HepG2 (cell line): ENCODE results near the gene C9orf43. TPM values are rescaled to one million over a fixed set of nuclear protein-coding genes. Genes with fewer than 3 reads are reported as not detected.

Source experiments
- ATF2 ChIP-seq: sonication (generic); formaldehyde crosslinking; IDR thresholded peaks from 2 replicates; pipeline ENCODE4 v1.4.0; 2020; ENCODE audit warnings: missing genetic modification reagents
- ELF3 ChIP-seq: IDR thresholded peaks from 2 replicates; pipeline ENCODE4 v1.6.1; 2016; ENCODE audit warnings: missing genetic modification reagents, missing compliant biosample characterization
- ESRRA ChIP-seq: sonication (generic); formaldehyde crosslinking; IDR thresholded peaks from 2 replicates; pipeline ENCODE4 v1.5.1; 2020; ENCODE audit warnings: mild to moderate bottlenecking, low read depth, missing genetic modification reagents
- HDAC2 ChIP-seq: sonication (generic); formaldehyde crosslinking; IDR thresholded peaks from 2 replicates; pipeline ENCODE4 v1.4.0; 2020; ENCODE audit warnings: missing genetic modification reagents
- HOXA3 ChIP-seq: sonication (generic); formaldehyde crosslinking; IDR thresholded peaks from 2 replicates; pipeline ENCODE4 v1.5.0; 2020; ENCODE audit warnings: missing genetic modification reagents
- ISL2 ChIP-seq: sonication (generic); formaldehyde crosslinking; IDR thresholded peaks from 2 replicates; pipeline ENCODE4 v1.5.0; 2020; ENCODE audit warnings: missing genetic modification reagents
- KDM6A ChIP-seq: IDR thresholded peaks from 2 replicates; pipeline ENCODE4 v1.6.1; 2016; ENCODE audit warnings: low read depth
- MAFK ChIP-seq, 2 experiments: IDR thresholded peaks in 1 of 2; conservative IDR thresholded peaks in 1 of 2; 2 replicates each; pipeline ENCODE4 v1.6.1; 2011; ENCODE audit warnings: improper control_type of control experiment in 2 of 2, low read length in 2 of 2
- MIER2 ChIP-seq: IDR thresholded peaks from 2 replicates; pipeline ENCODE4 v1.6.1; 2016; ENCODE audit warnings: missing biosample characterization, missing genetic modification reagents
- NR2F6 ChIP-seq, 2 experiments: IDR thresholded peaks; 2 replicates each; pipeline ENCODE4 v1.6.1; 2016; ENCODE audit warnings: antibody characterized with exemption in 1 of 2, mild to moderate bottlenecking in 1 of 2
- PHF21A ChIP-seq: sonication (generic); formaldehyde crosslinking; IDR thresholded peaks from 2 replicates; pipeline ENCODE4 v1.5.0; 2020; ENCODE audit warnings: mild to moderate bottlenecking, missing genetic modification reagents
- RXRA ChIP-seq: sonication (generic); formaldehyde crosslinking; IDR thresholded peaks from 2 replicates; pipeline ENCODE4 v1.5.1; 2020; ENCODE audit warnings: missing genetic modification reagents
- TARDBP ChIP-seq: sonication (generic); formaldehyde crosslinking; IDR thresholded peaks from 2 replicates; pipeline ENCODE4 v1.8.0; 2022; ENCODE audit warnings: mild to moderate bottlenecking, missing genetic modification reagents
- TRIM24 ChIP-seq: sonication (generic); formaldehyde crosslinking; IDR thresholded peaks from 2 replicates; pipeline ENCODE4 v1.8.0; 2022; ENCODE audit warnings: mild to moderate bottlenecking, missing genetic modification reagents
- XRCC5 ChIP-seq: fragments of 200-400 bp; formaldehyde crosslinking; optimal IDR thresholded peaks from 2 replicates; pipeline ENCODE3; 2017; ENCODE audit warnings: mild to moderate bottlenecking, low read length
- ZEB1 ChIP-seq: IDR thresholded peaks from 2 replicates; pipeline ENCODE4 v1.6.1; 2012; ENCODE audit warnings: mild to moderate bottlenecking, low read depth, inconsistent platforms; ENCODE audit not compliant: insufficient replicate concordance
- ZNF343 ChIP-seq: sonication (generic); formaldehyde crosslinking; IDR thresholded peaks from 2 replicates; pipeline ENCODE4 v1.4.0; 2020; ENCODE audit warnings: mild to moderate bottlenecking, missing genetic modification reagents
- ZNF646 ChIP-seq: sonication (generic); formaldehyde crosslinking; IDR thresholded peaks from 2 replicates; pipeline ENCODE4 v1.9.0; 2021; ENCODE audit warnings: mild to moderate bottlenecking, missing genetic modification reagents
- ZNF772 ChIP-seq: sonication (generic); formaldehyde crosslinking; IDR thresholded peaks from 2 replicates; pipeline ENCODE4 v1.5.0; 2020; ENCODE audit warnings: mild to moderate bottlenecking, missing genetic modification reagents
- polyA plus RNA-seq, 8 experiments: library from polyadenylated mRNA; depleted of rRNA in 3 of 8; stranded (reverse) in 7 of 8; unstranded in 1 of 8; fragments of >200 nt; fragmentation: Illumina TruSeq in 4 of 8; extraction: Trizol in 4 of 8; gene quantifications; 2 replicates each; pipeline versions ENCODE4 v1.2.1 to v1.2.3, GENCODE V29; 2011 to 2016; ENCODE audit warnings: low read depth in 4 of 8, missing spikeins in 1 of 8, mixed read lengths in 1 of 8; ENCODE audit not compliant: insufficient read depth in 1 of 8
- total RNA-seq, 5 experiments: library from RNA; depleted of rRNA; stranded (reverse); fragments of >200 nt; fragmentation: Illumina TruSeq; extraction: Trizol; gene quantifications; 2 replicates each; pipeline ENCODE4 v1.2.3, GENCODE V29; 2016; ENCODE audit warnings: low read depth in 1 of 5
- TF ChIP-seq, protein P1 (sequence below): sonication (generic); formaldehyde crosslinking; IDR thresholded peaks from 2 replicates; pipeline ENCODE4 v1.8.0; 2022; ENCODE audit warnings: mild to moderate bottlenecking, missing genetic modification reagents, moderate library complexity

The C9orf43 gene
- total and polyA plus RNA-seq, 2 of the 13 experiments (the other 11 are each of a cell fraction or from before 2014, with no cell fraction given) = 0.24 to 0.31 TPM

- no peak for TF ChIP-seq ZNF646 (CRISPR knock-in tag)
- no peak for TF ChIP-seq ZNF343 (CRISPR knock-in tag)
- TF ChIP-seq NR2F6 (IDR thresholded peaks at IDR 0.05) = peak; percentile 38; the same call in 1 of the 2 replicates
- peak; percentile 77 for TF ChIP-seq NR2F6 (CRISPR knock-in tag; IDR thresholded peaks at IDR 0.05)
- 0 out of 2 replicates have a peak, but pooled peaks have one; percentile 41 for TF ChIP-seq ESRRA (CRISPR knock-in tag)
- TF ChIP-seq HDAC2 = peak; percentile 80
- TF ChIP-seq, protein P1, sequence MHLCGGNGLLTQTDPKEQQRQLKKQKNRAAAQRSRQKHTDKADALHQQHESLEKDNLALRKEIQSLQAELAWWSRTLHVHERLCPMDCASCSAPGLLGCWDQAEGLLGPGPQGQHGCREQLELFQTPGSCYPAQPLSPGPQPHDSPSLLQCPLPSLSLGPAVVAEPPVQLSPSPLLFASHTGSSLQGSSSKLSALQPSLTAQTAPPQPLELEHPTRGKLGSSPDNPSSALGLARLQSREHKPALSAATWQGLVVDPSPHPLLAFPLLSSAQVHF = no peak
- TF ChIP-seq RXRA (CRISPR knock-in tag) = peak; percentile 28; the same call in 1 of the 2 replicates
- TF ChIP-seq PHF21A (CRISPR knock-in tag) = peak; percentile 63; the same call in 1 of the 2 replicates
- TF ChIP-seq HOXA3 (CRISPR knock-in tag) = peak; percentile 72; the same call in 1 of the 2 replicates
- TF ChIP-seq MAFK (conservative IDR thresholded peaks at IDR 0.05 in 1 of 2, IDR thresholded peaks at IDR 0.05 in 1 of 2; ENCODE audit: low read length in 2 of 2) = peak in 1 of 2 experiments; percentile 23; a peak in 3 of 4 replicates
- TF ChIP-seq ELF3 = peak; percentile 43
- TF ChIP-seq KDM6A (CRISPR knock-in tag) = peak; percentile 91
- TF ChIP-seq ATF2 (CRISPR knock-in tag) = peak; percentile 47; the same call in 1 of the 2 replicates
- peak; percentile 15; the same call in 1 of the 2 replicates for TF ChIP-seq ZNF772
- 0 out of 2 replicates have a peak, but pooled peaks have one; percentile 46 for TF ChIP-seq MIER2 (CRISPR knock-in tag)
- TF ChIP-seq ISL2 = peak; percentile 60; the same call in 1 of the 2 replicates
- TF ChIP-seq XRCC5 = peak; percentile 23
- TF ChIP-seq TRIM24 (CRISPR knock-in tag) = no peak
- TF ChIP-seq TARDBP (CRISPR knock-in tag) = peak; percentile 67; the same call in 1 of the 2 replicates
- peak; percentile 51 for TF ChIP-seq ZEB1
These were observed 28.6 kb upstream of the C9orf43 start (continued) for GRCh38 chr9:113381909-113382411.
